Esophagus squamous epithelium (tissue), 5 donors: ENCODE data around the gene TGM5. TPM values are rescaled to one million over a fixed set of nuclear protein-coding genes. Genes with fewer than 3 reads are reported as not detected.

ENCODE experiments used
- DNase-seq: peaks from one replicate; lab custom pipeline; 2025; lab: John Stamatoyannopoulos, UW
- H3K27ac ChIP-seq, 4 donors: fragments of 200-600 bp; sonication (generic); one replicate each; pipeline ENCODE4 v1.5.1; 2016 to 2019; ENCODE audit warnings: mild to moderate bottlenecking in 1 of 4
- H3K27me3 ChIP-seq, 4 donors: fragments of 200-600 bp; sonication (generic); 1 replicate in 3 of 4; 2 replicates in 1 of 4; pipeline versions ENCODE4 v1.5.1 to v1.6.0; 2017 to 2021; ENCODE audit warnings: antibody characterized with exemption in 1 of 4
- H3K36me3 ChIP-seq, 3 donors: fragments of 200-600 bp; sonication (generic); one replicate each; pipeline ENCODE4 v1.5.1; 2016 to 2019
- H3K4me1 ChIP-seq, 3 donors: fragments of 200-600 bp; sonication (generic); one replicate each; pipeline ENCODE4 v1.5.1; 2017 to 2019
- H3K4me3 ChIP-seq, 4 donors: fragments of 200-600 bp; sonication (generic); 1 replicate in 3 of 4; 2 replicates in 1 of 4; pipeline ENCODE4 v1.5.1; 2016 to 2019; ENCODE audit warnings: mild to moderate bottlenecking in 2 of 4, moderate library complexity in 1 of 4
- H3K9me3 ChIP-seq, 3 donors: fragments of 200-600 bp; sonication (generic); one replicate each; pipeline ENCODE4 v1.5.1; 2016 to 2019
- POLR2A ChIP-seq, 4 donors: fragments of 450-650 bp; IDR thresholded peaks; one replicate each; pipeline ENCODE4 v1.6.1; 2017; ENCODE audit warnings: antibody characterized with exemption in 4 of 4, mild to moderate bottlenecking in 4 of 4, moderate library complexity in 3 of 4
- WGBS, 2 donors: methylation state at CpG; one replicate each; pipeline ENCODE4 v1.1.5; 2018; 5-methylcytosine and 5-hydroxymethylcytosine counted together
- intact Hi-C: fragments of 100-400 bp; cut with DNase I; formaldehyde crosslinking; loops from one replicate; pipeline ENCODE4 v1.15.0; 2022
- total RNA-seq, 4 donors: library from RNA; depleted of rRNA; stranded (reverse); fragments of >200 nt; gene quantifications; one replicate each; pipeline ENCODE4 v1.1.0, GENCODE V29; 2016
- TF ChIP-seq, protein P1 (sequence below), 6 experiments: fragments of 450-650 bp in 4 of 6; fragments of 200-600 bp in 2 of 6; sonication (generic) in 2 of 6; IDR thresholded peaks; one replicate each; pipeline ENCODE4 v1.5.1; 2016 to 2019; ENCODE audit warnings: antibody characterized with exemption in 6 of 6, mild to moderate bottlenecking in 4 of 6, moderate library complexity in 4 of 6
- donor health status: DM: yes; HTN: yes; CAD: no.

TGM5 gene
- total RNA-seq, 4 donors from 2014 or later = 6.7 to 36.1 (median 15.6) TPM

DNA sequence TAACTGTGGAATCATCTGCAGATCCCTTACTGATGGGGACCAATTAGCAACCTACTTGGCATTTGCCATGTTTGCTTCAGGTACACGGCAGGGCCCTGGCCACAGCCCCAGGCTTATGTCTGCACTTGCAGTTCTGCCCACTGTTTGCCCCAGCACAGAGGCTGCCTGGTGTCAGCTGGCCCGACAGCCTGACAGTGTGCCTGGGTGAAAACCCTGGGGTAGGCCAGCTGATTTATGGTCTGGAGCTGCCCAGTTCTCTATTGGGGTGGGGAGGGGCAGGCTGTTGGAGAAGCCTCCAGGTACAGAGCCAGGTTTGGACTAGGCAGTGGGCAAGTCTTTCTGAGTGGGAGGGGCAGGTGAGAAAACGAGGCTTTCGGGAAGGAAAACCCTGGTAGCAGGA is 11.2 kb upstream of the TGM5 start:
- no peaks in the 10 kb centered on the region for H3K9me3 ChIP-seq
- intact Hi-C loops = no loop called here
- no peak overlapping the region for H3K4me3 ChIP-seq
- H3K4me1 ChIP-seq = peaks cover 0 to 12% (median 0%) of the 10 kb centered on the region in 3 donors
- no peak for DNase-seq
- WGBS, 2 donors = 23 to 46% methylated on average over 2 of the region's 4 CpGs
- no peak overlapping the region for H3K27ac ChIP-seq
- no peak for TF ChIP-seq POLR2A (IDR thresholded peaks at IDR 0.05)
- TF ChIP-seq, protein P1, sequence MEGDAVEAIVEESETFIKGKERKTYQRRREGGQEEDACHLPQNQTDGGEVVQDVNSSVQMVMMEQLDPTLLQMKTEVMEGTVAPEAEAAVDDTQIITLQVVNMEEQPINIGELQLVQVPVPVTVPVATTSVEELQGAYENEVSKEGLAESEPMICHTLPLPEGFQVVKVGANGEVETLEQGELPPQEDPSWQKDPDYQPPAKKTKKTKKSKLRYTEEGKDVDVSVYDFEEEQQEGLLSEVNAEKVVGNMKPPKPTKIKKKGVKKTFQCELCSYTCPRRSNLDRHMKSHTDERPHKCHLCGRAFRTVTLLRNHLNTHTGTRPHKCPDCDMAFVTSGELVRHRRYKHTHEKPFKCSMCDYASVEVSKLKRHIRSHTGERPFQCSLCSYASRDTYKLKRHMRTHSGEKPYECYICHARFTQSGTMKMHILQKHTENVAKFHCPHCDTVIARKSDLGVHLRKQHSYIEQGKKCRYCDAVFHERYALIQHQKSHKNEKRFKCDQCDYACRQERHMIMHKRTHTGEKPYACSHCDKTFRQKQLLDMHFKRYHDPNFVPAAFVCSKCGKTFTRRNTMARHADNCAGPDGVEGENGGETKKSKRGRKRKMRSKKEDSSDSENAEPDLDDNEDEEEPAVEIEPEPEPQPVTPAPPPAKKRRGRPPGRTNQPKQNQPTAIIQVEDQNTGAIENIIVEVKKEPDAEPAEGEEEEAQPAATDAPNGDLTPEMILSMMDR (IDR thresholded peaks at IDR 0.05) = no peak
- no peaks in the 10 kb centered on the region for H3K36me3 ChIP-seq
- peaks cover 0 to 28% (median 0%) of the 10 kb centered on the region in 4 donors for H3K27me3 ChIP-seq

DNA sequence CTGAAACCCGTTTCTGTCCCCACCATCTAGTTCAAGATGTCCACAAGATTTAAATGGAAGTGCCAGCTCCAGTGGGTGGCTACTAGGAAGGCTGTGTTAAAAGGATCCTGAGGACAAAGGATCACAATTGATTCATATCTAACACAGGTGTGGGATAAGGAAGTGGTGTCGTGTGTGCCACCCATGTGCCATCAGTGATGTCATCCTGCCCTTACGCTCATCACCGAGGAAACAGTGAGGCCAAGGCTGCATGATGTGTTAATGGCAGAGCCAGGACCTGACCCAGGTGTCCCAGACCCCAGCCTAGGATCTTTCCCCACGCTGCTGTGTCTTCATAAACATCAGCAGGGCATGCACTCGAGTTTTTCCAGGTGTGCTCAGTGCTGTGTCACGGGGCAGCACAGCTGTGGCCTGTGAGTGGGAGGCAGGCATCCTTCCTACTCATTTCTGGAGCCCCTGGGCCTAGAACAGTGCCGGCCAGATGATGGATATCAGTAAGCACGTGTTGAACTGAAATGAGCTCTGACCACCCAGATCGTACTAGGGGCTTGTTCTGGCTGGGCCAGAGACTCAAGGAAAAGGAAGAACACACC is 10.6 kb upstream of the TGM5 start:
- WGBS, 2 donors = 50 to 64% methylated on average over 6 to 8 of the region's 10 CpGs
- H3K27me3 ChIP-seq = peaks cover 0 to 28% (median 0%) of the 10 kb centered on the region in 4 donors
- H3K9me3 ChIP-seq = peaks cover 0 to 3% (median 0%) of the 10 kb centered on the region in 3 donors
- DNase-seq = no peak
- H3K4me1 ChIP-seq = peaks cover 0 to 12% (median 0%) of the 10 kb centered on the region in 3 donors
- no peak overlapping the region for H3K4me3 ChIP-seq
- intact Hi-C loops = no loop called here
- H3K27ac ChIP-seq = peak overlapping the region in 1 of 4 donors; percentile 9
- no peaks in the 10 kb centered on the region for H3K36me3 ChIP-seq
- TF ChIP-seq, protein P1 (IDR thresholded peaks at IDR 0.05) = no peak
- TF ChIP-seq POLR2A (IDR thresholded peaks at IDR 0.05) = no peak

DNA sequence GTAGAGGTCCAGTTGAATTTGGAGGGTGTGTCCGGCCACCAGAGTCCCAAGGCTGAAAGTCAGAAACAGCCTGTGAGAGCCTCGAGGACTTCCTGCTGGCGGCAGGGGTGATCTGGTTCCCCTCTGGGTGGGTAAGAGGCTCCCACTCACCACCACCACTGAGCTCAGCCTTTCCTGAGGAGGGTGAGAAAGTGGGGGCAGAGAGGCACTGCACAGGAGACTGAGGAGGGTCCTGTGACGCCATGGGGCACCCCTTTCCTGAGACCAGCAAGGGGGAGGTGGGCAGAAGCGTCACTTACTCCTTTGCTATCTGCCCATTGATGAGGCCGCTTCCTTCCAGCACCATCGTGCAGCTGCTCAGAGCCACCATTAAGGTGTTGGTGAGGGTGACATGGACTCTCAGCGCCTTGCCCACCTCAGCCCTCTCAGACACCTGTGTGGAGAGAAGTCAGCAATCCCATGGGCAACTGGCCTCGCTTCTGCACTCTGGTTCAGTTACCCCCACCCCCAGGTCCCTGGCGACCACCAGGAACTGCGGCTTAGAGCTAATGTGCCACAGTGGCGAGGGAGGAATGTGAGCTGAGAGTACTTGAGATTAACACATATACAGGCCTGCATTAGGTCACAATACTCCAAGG is 10.0 kb upstream of the TGM5 start:
- peaks cover 0 to 12% (median 0%) of the 10 kb centered on the region in 3 donors for H3K4me1 ChIP-seq
- no peak for TF ChIP-seq POLR2A (IDR thresholded peaks at IDR 0.05)
- TF ChIP-seq, protein P1 (IDR thresholded peaks at IDR 0.05) = no peak
- intact Hi-C loops = no loop called here
- no peak overlapping the region for H3K4me3 ChIP-seq
- H3K27ac ChIP-seq = peak overlapping the region in 1 of 4 donors; percentile 9
- H3K36me3 ChIP-seq = no peaks in the 10 kb centered on the region
- no peak for DNase-seq
- peaks cover 0 to 28% (median 0%) of the 10 kb centered on the region in 4 donors for H3K27me3 ChIP-seq
- WGBS, 2 donors = 75 to 86% methylated on average over 4 to 6 of the region's 12 CpGs
- H3K9me3 ChIP-seq = peaks cover 0 to 5% (median 0%) of the 10 kb centered on the region in 3 donors

DNA sequence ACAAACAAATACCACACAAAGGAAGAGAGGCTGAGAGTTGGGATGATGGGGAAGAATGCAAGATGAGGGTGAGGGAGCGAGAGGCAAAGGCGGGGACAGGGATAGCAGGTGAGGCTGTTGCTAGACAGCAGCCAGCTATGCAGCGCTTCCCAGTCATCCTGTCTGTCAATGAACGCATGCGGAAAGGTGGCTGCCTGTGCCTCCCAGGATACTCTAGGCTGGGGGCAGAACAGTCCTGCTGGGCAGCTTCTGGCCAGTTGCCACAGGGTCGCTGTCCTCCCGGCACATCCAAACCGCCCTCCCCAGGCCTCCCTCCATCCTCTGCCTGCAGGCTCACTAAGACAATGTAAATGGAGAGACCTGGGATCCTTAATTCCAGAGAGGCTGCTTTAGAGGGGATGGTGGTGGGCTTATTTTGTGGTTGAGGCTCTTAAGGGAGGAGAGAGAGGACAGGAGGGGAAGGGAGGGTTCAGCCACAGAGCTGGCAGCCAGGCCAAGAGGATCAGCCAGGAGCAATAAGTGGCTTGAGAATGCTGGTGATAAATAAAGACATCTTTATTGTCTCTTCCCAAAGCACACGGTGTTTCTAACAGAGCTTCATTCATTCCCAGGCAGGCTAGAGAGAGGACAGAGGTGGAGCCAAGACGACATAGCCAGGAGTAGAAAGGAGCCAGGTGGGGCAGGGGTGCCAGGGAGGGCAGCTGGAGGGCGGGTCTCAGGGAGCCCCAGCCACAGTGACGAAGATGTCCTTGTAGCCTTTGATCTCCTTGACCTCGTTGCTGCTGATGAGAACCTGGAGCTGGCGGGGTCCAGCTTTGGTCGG is 9.2 kb upstream of the TGM5 start:
- peaks cover 0 to 5% (median 0%) of the 10 kb centered on the region in 3 donors for H3K9me3 ChIP-seq
- no peak overlapping the region for H3K27ac ChIP-seq
- DNase-seq = no peak
- WGBS, 2 donors = 63 to 69% methylated on average over 9 to 13 of the region's 15 CpGs
- H3K4me1 ChIP-seq = peaks cover 0 to 13% (median 0%) of the 10 kb centered on the region in 3 donors
- no peak for TF ChIP-seq POLR2A (IDR thresholded peaks at IDR 0.05)
- TF ChIP-seq, protein P1 (IDR thresholded peaks at IDR 0.05) = no peak
- H3K4me3 ChIP-seq = no peak overlapping the region
- no peaks in the 10 kb centered on the region for H3K36me3 ChIP-seq
- intact Hi-C loops = no loop called here
- H3K27me3 ChIP-seq = peaks cover 0 to 29% (median 0%) of the 10 kb centered on the region in 4 donors
